Bronchial epithelial cell (primary cell): ENCODE measurements around the gene IRX5. TPM values are rescaled to one million over a fixed set of nuclear protein-coding genes. Genes with fewer than 3 reads are reported as not detected.
A peak's percentile ranks its signal among the peaks of the same experiment; 100 is the strongest.

Source experiments
- DNase-seq: peaks from one replicate; pipeline ENCODE4 v3.0.0-alpha.2; 2010; ENCODE audit warnings: low read depth
- FAIRE-seq: peaks from 2 replicates; lab custom pipeline; 2011; peaks lifted over from hg19 to GRCh38; lab: Jason Lieb, UNC
- H3K27me3 ChIP-seq: 2 replicates; pipeline ENCODE4 v1.5.1; 2011; ENCODE audit warnings: low read length; ENCODE audit not compliant: control insufficient read depth, insufficient read depth
- H3K36me3 ChIP-seq: 2 replicates; pipeline ENCODE4 v1.5.1; 2011; ENCODE audit warnings: low read length; ENCODE audit not compliant: control insufficient read depth, insufficient read depth
- H3K4me3 ChIP-seq: 2 replicates; pipeline ENCODE4 v1.5.1; 2011; ENCODE audit warnings: mild to moderate bottlenecking, low read depth, low read length, control low read depth
- CTCF ChIP-seq: IDR thresholded peaks from 2 replicates; pipeline ENCODE4 v1.5.1; 2011; ENCODE audit warnings: mild to moderate bottlenecking, moderate library complexity, low read length, control low read depth, inconsistent platforms; ENCODE audit not compliant: insufficient read depth, severe bottlenecking
- total RNA-seq: library from RNA; depleted of rRNA; stranded (reverse); fragments of >200 nt; gene quantifications from 2 replicates; pipeline ENCODE4 v1.2.1, GENCODE V29; 2014

IRX5 gene
- total RNA-seq, 1 donor from 2014 or later = 6.3 TPM

- Histone ChIP-seq H3K4me3 (no peak overlapping the region), H3K27me3 (no peaks in the 10 kb centered on the region), H3K36me3 (peaks cover 2% of the 10 kb centered on the region)
- FAIRE-seq = no peak
- no peak for TF ChIP-seq CTCF
- DNase-seq = no peak
Observed at GRCh38 chr16:54939029-54939346, 8.3 kb downstream of the IRX5 start.

- Histone ChIP-seq H3K27me3 (no peaks in the 10 kb centered on the region), H3K4me3 (no peak overlapping the region), H3K36me3 (peaks cover 2% of the 10 kb centered on the region)
- DNase-seq (no peak), FAIRE-seq (no peak)
- no peak for TF ChIP-seq CTCF
Observed at GRCh38 chr16:54939510-54940278, 9.0 kb downstream of the IRX5 start.

- no peak for TF ChIP-seq CTCF
- Histone ChIP-seq H3K4me3 (no peak overlapping the region), H3K36me3 (peaks cover 2% of the 10 kb centered on the region), H3K27me3 (no peaks in the 10 kb centered on the region)
- peak; percentile 18 for FAIRE-seq
- no peak for DNase-seq
Observed at GRCh38 chr16:54940279-54940604, 9.6 kb downstream of the IRX5 start.

GRCh38 chr16:54942353-54942943 is 11.8 kb downstream of the IRX5 start:
- FAIRE-seq = no peak
- no peak for TF ChIP-seq CTCF
- H3K4me3 ChIP-seq = no peak overlapping the region
- peaks cover 2% of the 10 kb centered on the region for H3K36me3 ChIP-seq
- no peaks in the 10 kb centered on the region for H3K27me3 ChIP-seq
- no peak for DNase-seq

GRCh38 chr16:54944002-54944401 is 13.3 kb downstream of the IRX5 start:
- FAIRE-seq (no peak), DNase-seq (no peak)
- H3K4me3 ChIP-seq = no peak overlapping the region
- H3K36me3 ChIP-seq = peaks cover 2% of the 10 kb centered on the region
- H3K27me3 ChIP-seq = no peaks in the 10 kb centered on the region
- TF ChIP-seq CTCF = no peak
